Neural progenitor cell (in vitro differentiated cells): ENCODE results near the gene STX8. TPM values are rescaled to one million over a fixed set of nuclear protein-coding genes. Genes with fewer than 3 reads are reported as not detected.

Experiments
- DNase-seq: peaks from one replicate; pipeline ENCODE4 v3.0.0-alpha.2; 2016; ENCODE audit warnings: low spot score
- H2AFZ ChIP-seq: fragments of 200-600 bp; sonication (generic); replicated peaks from 2 replicates; pipeline ENCODE4 v1.6.1; 2016; ENCODE audit warnings: antibody characterized with exemption
- H3F3A ChIP-seq: fragments of 200-600 bp; sonication (generic); 2 replicates; pipeline ENCODE4 v1.6.1; 2016; ENCODE audit warnings: antibody characterized with exemption, low read depth
- H3K27ac ChIP-seq: fragments of 200-600 bp; sonication (generic); 2 replicates; pipeline ENCODE4 v1.5.1; 2016; ENCODE audit warnings: mild to moderate bottlenecking
- H3K27me3 ChIP-seq: fragments of 200-600 bp; sonication (generic); 2 replicates; pipeline ENCODE4 v1.6.1; 2016; ENCODE audit warnings: mild to moderate bottlenecking, moderate library complexity
- H3K36me3 ChIP-seq: fragments of 200-600 bp; sonication (generic); 2 replicates; pipeline ENCODE4 v1.5.1; 2016
- H3K4me1 ChIP-seq: fragments of 200-600 bp; sonication (generic); 2 replicates; pipeline ENCODE4 v1.6.1; 2016; ENCODE audit warnings: mixed run types
- H3K4me2 ChIP-seq: fragments of 200-600 bp; sonication (generic); 2 replicates; pipeline ENCODE4 v1.6.1; 2016
- H3K4me3 ChIP-seq: fragments of 200-600 bp; sonication (generic); 2 replicates; pipeline ENCODE4 v1.5.1; 2016
- H3K79me2 ChIP-seq: fragments of 200-600 bp; sonication (generic); 2 replicates; pipeline ENCODE4 v1.6.1; 2016; ENCODE audit warnings: low read depth
- H3K9ac ChIP-seq: fragments of 200-600 bp; sonication (generic); 2 replicates; pipeline ENCODE4 v1.6.1; 2016
- H3K9me3 ChIP-seq: fragments of 200-600 bp; sonication (generic); 2 replicates; pipeline ENCODE4 v1.5.1; 2016; ENCODE audit warnings: low read depth
- H4K20me1 ChIP-seq: fragments of 200-600 bp; sonication (generic); 2 replicates; pipeline ENCODE4 v1.6.1; 2016; ENCODE audit warnings: low read depth
- H3K27ac Mint-ChIP-seq: 3 replicates; pipeline ENCODE4 v1.8.0; 2021; ENCODE audit warnings: mixed read lengths
- H3K27me3 Mint-ChIP-seq: 2 replicates; pipeline ENCODE4 v1.8.0; 2022; ENCODE audit warnings: low read depth, mild to moderate bottlenecking, inconsistent platforms, moderate library complexity, mixed read lengths; ENCODE audit not compliant: insufficient read depth
- H3K36me3 Mint-ChIP-seq: 3 replicates; pipeline ENCODE4 v1.8.0; 2021; ENCODE audit warnings: mixed read lengths
- H3K4me1 Mint-ChIP-seq: 3 replicates; pipeline ENCODE4 v1.8.0; 2021; ENCODE audit warnings: mixed read lengths
- H3K4me3 Mint-ChIP-seq: 3 replicates; pipeline ENCODE4 v1.8.0; 2021; ENCODE audit warnings: mild to moderate bottlenecking, moderate library complexity, mixed read lengths
- H3K9me3 Mint-ChIP-seq: 3 replicates; pipeline ENCODE4 v1.8.0; 2020; ENCODE audit warnings: mixed read lengths
- EZH2 ChIP-seq: fragments of 200-600 bp; sonication (generic); IDR thresholded peaks from 2 replicates; pipeline ENCODE4 v1.6.1; 2017; ENCODE audit warnings: antibody characterized with exemption, mild to moderate bottlenecking, moderate library complexity
- EZH2phosphoT487 ChIP-seq: fragments of 200-600 bp; sonication (generic); IDR thresholded peaks from 2 replicates; pipeline ENCODE4 v1.6.1; 2017; ENCODE audit warnings: antibody characterized with exemption
- total RNA-seq: library from RNA; depleted of rRNA; stranded (reverse); fragments of >200 nt; gene quantifications from 2 replicates; pipeline ENCODE4 v1.2.3, GENCODE V29; 2015; ENCODE audit warnings: low replicate concordance
- TF ChIP-seq, protein P1 (sequence below): fragments of 200-600 bp; sonication (generic); IDR thresholded peaks from 2 replicates; pipeline ENCODE4 v1.5.1; 2017; ENCODE audit warnings: antibody characterized with exemption, mild to moderate bottlenecking

Gene STX8
- total RNA-seq, 1 donor from 2014 or later: 79.7 TPM

DNA sequence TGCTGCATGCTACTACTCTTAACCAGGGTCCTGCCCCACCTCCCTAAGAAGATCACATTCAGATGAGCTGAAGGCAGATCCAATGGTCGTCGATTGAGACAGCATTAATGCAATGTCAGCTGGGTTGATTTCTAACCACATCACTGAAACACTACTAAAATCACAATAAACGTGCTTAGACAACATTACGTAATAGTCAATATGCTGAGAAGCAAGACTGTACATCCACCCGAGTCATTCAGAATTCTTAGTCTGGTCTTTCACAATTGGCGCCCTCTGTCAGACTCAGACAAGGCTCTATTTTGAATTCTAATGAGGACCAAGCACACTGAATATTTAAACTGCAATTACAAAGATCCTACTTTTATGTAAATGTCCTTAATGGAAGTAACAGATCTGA lies 205.2 kb downstream of the STX8 start:
- H3K27ac Mint-ChIP-seq: no peak overlapping the region
- no peaks in the 10 kb centered on the region for H3F3A ChIP-seq

DNA sequence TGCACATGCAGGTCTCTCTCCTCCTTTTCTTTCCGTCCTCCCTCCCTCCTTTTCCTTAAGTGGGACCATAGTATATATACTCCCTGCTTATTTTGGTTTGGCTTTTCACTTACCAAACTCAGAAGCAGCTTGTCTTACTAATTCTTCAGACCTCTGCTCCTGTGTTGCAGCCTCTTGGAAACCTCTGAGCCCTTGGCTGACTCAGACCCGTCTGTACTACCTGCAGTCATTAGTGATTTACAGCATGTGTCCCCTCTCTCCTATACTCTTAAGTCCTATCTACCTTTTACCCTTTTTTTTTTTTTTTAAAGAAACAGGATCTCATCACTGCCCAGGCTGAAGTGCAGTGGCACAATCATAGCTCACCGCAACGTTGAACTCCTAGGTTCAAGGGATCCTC lies 207.0 kb downstream of the STX8 start:
- H3K27ac Mint-ChIP-seq: no peak overlapping the region
- Histone ChIP-seq H3K4me2 (no peak overlapping the region), H4K20me1 (no peaks in the 10 kb centered on the region), H3K4me3 (no peak overlapping the region), H3F3A (no peaks in the 10 kb centered on the region), H3K27me3 (no peaks in the 10 kb centered on the region), H3K36me3 (no peaks in the 10 kb centered on the region), H2AFZ (no peak overlapping the region), H3K4me1 (peaks cover 11% of the 10 kb centered on the region), H3K27ac (no peak overlapping the region), H3K9ac (no peak overlapping the region), H3K9me3 (no peaks in the 10 kb centered on the region), H3K79me2 (no peaks in the 10 kb centered on the region)
- no peaks in the 10 kb centered on the region for H3K36me3 Mint-ChIP-seq
- H3K27me3 Mint-ChIP-seq: peaks cover 2% of the 10 kb centered on the region
- H3K9me3 Mint-ChIP-seq: no peaks in the 10 kb centered on the region
- H3K4me3 Mint-ChIP-seq: no peak overlapping the region
- H3K4me1 Mint-ChIP-seq: peaks cover 30% of the 10 kb centered on the region
- TF ChIP-seq EZH2phosphoT487 (no peak), EZH2 (no peak)
- no peak for DNase-seq

More for the DNA sequence above, 205.2 kb downstream of the STX8 start:
- Histone ChIP-seq H2AFZ (no peak overlapping the region), H3K9ac (no peak overlapping the region), H3K27ac (no peak overlapping the region), H3K4me3 (no peak overlapping the region), H3K36me3 (no peaks in the 10 kb centered on the region), H3K4me2 (no peak overlapping the region), H3K9me3 (no peaks in the 10 kb centered on the region), H3K79me2 (no peaks in the 10 kb centered on the region), H3K4me1 (peaks cover 11% of the 10 kb centered on the region), H4K20me1 (no peaks in the 10 kb centered on the region), H3K27me3 (no peaks in the 10 kb centered on the region)
- TF ChIP-seq EZH2phosphoT487: no peak
- TF ChIP-seq, protein P1, sequence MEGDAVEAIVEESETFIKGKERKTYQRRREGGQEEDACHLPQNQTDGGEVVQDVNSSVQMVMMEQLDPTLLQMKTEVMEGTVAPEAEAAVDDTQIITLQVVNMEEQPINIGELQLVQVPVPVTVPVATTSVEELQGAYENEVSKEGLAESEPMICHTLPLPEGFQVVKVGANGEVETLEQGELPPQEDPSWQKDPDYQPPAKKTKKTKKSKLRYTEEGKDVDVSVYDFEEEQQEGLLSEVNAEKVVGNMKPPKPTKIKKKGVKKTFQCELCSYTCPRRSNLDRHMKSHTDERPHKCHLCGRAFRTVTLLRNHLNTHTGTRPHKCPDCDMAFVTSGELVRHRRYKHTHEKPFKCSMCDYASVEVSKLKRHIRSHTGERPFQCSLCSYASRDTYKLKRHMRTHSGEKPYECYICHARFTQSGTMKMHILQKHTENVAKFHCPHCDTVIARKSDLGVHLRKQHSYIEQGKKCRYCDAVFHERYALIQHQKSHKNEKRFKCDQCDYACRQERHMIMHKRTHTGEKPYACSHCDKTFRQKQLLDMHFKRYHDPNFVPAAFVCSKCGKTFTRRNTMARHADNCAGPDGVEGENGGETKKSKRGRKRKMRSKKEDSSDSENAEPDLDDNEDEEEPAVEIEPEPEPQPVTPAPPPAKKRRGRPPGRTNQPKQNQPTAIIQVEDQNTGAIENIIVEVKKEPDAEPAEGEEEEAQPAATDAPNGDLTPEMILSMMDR: no peak
- no peak for TF ChIP-seq EZH2
- Mint-ChIP-seq H3K36me3 (no peaks in the 10 kb centered on the region), H3K4me1 (peaks cover 23% of the 10 kb centered on the region), H3K4me3 (no peak overlapping the region), H3K27me3 (peaks cover 2% of the 10 kb centered on the region), H3K9me3 (no peaks in the 10 kb centered on the region)
- no peak for DNase-seq

DNA sequence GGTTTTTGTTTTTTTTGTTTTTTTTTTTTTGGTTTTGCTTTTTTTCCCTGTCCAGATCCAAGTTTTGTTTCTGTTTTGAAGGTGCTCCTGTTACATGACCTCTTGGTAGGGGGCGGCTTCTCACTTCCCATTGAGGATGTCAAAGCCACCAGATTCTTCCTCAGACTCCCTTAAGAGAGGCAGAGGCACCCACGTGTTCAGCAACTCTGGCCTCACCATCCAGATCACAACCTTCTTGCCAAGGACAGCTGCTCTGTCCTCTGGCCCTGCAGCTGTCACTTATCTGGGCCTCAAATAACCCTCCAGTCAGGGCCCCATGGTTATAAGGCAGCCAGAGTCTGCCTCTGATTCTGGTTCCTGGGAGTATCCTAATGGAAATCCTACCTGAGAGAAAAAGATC lies 208.5 kb downstream of the STX8 start:
- Mint-ChIP-seq H3K9me3 (no peaks in the 10 kb centered on the region), H3K4me3 (no peak overlapping the region), H3K4me1 (peaks cover 32% of the 10 kb centered on the region), H3K27me3 (peaks cover 2% of the 10 kb centered on the region), H3K36me3 (no peaks in the 10 kb centered on the region), H3K27ac (no peak overlapping the region)
- Histone ChIP-seq H3F3A (no peaks in the 10 kb centered on the region), H3K27me3 (no peaks in the 10 kb centered on the region), H3K4me3 (no peak overlapping the region), H3K9ac (no peak overlapping the region), H3K4me2 (no peak overlapping the region), H3K9me3 (no peaks in the 10 kb centered on the region), H3K79me2 (no peaks in the 10 kb centered on the region), H3K36me3 (no peaks in the 10 kb centered on the region), H3K4me1 (peaks cover 11% of the 10 kb centered on the region), H4K20me1 (no peaks in the 10 kb centered on the region), H3K27ac (no peak overlapping the region), H2AFZ (no peak overlapping the region)
- TF ChIP-seq, protein P1: no peak
- TF ChIP-seq EZH2 (no peak), EZH2phosphoT487 (no peak)
- no peak for DNase-seq

DNA sequence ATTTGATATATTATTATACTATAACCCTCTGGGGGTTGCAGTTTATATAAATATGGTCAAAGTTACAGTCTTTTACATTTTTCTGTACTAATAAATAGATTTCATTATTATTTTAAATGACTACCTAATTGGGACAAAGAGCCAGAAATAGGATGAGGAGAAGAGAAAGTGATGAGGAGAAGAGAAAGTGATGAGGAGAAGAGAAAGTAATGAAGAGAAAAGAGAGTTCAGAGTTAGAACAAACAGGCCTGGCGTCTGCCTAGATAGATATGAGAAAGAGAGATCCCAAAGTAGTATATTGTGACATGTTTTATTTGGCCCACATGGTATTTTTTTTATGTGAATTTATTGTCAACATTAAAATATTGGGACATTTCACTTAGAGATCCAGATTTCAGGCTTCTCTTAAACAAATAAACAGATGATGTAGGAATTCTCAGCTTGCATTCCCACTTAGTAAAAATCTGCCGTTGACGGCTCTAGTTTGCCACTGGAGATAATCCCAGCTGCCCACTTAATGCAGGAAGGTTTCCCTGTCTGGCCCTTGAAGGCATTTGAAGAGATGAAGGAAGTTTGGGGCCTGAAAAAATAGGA lies 210.7 kb downstream of the STX8 start:
- no peaks in the 10 kb centered on the region for H3F3A ChIP-seq
- peaks cover 2% of the 10 kb centered on the region for H3K27me3 Mint-ChIP-seq
- H3K4me1 Mint-ChIP-seq: peaks cover 31% of the 10 kb centered on the region
- H3K27me3 ChIP-seq: no peaks in the 10 kb centered on the region
- H4K20me1 ChIP-seq: no peaks in the 10 kb centered on the region
- H3K9me3 ChIP-seq: no peaks in the 10 kb centered on the region
- no peaks in the 10 kb centered on the region for H3K36me3 ChIP-seq
- peaks cover 8% of the 10 kb centered on the region for H3K4me1 ChIP-seq
- TF ChIP-seq EZH2phosphoT487: no peak
- TF ChIP-seq, protein P1: no peak
- TF ChIP-seq EZH2: no peak
- no peaks in the 10 kb centered on the region for H3K9me3 Mint-ChIP-seq
- no peak overlapping the region for H3K27ac Mint-ChIP-seq
- no peak overlapping the region for H3K27ac ChIP-seq
- H3K9ac ChIP-seq: no peak overlapping the region
- no peak overlapping the region for H2AFZ ChIP-seq
- no peaks in the 10 kb centered on the region for H3K36me3 Mint-ChIP-seq
- H3K4me3 ChIP-seq: no peak overlapping the region
- H3K4me3 Mint-ChIP-seq: no peak overlapping the region
- no peak for DNase-seq
- no peak overlapping the region for H3K4me2 ChIP-seq
- no peaks in the 10 kb centered on the region for H3K79me2 ChIP-seq
